ENCODE results near the gene OR52I2.

Gene OR52I2

DNA sequence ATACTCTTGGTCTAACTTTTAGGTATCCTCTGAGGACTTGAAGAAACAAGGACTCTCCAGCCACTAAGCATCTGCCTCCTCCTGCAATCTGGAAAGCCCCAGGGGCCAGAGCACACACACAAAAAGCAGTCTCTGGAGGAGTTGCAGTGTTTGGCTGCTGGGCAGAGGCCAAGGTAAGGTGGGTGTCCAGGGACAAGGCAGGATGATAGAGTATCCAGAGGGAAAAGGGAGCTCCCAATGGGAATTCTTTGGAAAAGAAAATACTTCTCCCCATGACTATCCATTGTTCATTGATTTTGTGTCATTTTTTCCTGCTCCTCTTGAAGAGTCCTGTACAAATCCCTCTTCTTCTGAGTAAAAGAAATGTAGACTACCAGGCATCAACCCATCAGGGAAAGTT is at the start of gene OR52I2:
Gene OR52I2 (plus strand): TSS at position 301 of the 400 bp plus-strand sequence.
- no peak for DNase-seq

DNA sequence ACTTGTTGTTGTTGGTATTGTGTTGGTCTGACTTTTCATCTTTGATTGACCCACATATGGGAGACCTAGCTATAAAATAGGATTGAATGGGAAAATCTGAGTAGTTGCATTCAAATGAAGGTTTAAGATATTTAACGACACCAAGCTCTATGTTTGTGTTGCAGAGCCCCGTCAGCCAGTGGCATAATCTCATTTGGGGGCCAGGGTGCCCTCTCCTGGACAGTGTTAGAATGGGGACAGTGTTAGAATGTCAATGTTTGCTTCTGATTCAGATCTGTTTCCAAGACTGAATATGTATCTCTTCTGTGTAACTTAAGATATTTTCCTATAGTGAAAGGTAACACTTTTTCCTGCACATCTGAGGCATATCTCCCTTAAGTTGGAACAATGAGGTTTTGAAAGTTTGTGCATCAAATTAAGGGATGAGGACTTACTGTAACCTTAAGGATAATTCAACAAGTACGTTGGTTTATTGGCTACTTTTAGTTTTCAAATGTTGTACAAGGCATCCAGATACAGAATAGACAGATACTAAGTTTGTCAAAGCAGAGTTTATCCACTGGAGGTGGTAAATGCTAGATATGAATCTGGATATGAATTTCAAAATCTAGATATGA is 41.8 kb upstream of the OR52I2 start:
- no peak for DNase-seq

DNA sequence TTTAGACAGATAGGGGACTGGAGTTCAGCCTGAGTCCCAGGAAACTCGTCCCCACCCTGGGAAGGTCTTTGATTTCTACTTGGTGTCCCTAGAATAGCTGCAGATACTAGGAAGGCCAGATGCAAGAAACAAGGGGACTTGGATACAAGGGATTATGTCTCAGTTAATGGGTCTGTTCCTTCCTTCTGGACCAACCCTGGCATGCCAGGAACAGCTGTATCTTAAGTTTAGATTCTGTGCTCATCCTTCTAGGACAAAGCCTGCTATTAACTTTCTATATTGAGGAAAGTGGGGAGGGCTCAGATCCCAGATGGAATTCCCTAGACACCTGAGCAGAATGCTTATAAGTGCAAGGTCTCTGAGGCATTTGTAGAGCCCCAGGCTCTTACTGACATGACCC is 40.5 kb upstream of the OR52I2 start:
- DNase-seq, result no peak

DNA sequence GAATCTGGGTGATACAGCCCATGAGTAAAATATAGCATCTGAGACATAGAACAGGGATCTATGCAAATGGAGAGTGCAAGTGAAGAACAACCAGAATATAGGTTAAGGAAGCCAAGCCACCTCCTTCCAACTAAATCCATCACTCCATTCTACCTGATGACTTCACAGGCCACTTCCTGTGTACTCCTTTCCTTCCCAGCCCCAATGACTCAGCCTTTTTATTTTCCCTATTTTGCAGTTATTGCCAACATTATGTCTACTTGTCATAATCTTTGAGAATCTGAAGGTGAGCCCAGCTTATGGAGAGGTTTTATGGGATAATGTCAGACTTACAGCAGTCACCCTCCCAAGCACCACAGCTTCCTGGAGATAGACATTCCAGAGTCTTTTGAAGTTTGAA is 38.0 kb upstream of the OR52I2 start:
- no peak for DNase-seq

DNA sequence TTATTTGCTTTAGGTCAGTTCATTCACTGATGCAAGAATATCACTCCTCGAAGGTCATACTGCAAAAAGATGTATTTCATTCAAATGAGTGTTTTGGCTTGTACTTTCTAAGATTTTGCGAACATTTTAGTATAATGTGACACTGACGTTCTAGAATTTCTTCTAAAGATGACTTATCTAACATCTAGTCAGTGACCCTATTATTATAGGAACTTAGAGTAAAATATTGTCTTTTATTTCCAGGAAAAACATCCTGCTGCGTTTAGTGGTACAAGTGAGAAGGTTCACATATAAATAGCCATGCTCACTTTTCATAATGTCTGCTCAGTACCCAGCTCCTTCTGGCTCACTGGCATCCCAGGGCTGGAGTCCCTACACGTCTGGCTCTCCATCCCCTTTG is 36.7 kb upstream of the OR52I2 start, which contains the start of gene OR52M1:
Gene OR52M1 (plus strand): TSS at position 301 of the 400 bp plus-strand sequence. CDS start 0 bp downstream, at position 301.
- DNase-seq, result no peak

DNA sequence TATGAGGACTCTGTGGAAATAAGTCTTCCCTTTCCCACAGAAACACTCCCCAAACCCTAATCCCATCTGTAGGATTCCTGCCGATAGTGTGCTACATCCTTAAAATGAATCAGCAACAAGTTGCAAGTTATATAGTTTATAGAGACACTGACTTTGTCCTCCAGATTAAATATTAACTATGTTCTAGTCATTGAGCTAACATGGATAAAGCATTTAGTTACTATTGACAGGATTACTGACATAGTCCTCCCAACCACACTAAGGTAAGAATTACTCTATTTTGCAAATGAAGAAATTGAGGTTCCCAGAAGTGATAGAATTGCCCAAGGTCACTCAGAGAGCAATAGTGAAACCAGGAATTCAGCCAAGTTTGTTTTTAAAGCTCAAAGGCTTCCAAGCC is 34.7 kb upstream of the OR52I2 start:
- no peak for DNase-seq

DNA sequence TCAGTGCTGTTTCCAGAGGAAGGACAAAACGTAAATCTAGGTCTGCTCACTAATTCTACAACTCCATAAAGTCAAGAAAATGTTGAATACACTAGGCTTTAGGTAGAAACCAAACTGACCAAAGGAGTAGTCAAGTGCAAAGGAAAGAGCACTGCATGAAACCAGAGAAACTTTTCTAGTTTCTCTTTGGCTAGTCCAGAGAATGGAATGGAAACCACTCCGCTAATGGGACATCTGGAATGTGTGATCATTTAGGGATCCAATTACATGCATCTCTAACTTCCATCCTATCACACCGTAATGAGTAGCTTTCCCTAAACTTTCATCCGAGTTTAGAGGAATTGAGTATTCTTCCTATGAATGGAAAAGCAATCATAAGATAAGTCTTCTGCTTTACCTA is 34.1 kb upstream of the OR52I2 start:
- DNase-seq, result no peak

DNA sequence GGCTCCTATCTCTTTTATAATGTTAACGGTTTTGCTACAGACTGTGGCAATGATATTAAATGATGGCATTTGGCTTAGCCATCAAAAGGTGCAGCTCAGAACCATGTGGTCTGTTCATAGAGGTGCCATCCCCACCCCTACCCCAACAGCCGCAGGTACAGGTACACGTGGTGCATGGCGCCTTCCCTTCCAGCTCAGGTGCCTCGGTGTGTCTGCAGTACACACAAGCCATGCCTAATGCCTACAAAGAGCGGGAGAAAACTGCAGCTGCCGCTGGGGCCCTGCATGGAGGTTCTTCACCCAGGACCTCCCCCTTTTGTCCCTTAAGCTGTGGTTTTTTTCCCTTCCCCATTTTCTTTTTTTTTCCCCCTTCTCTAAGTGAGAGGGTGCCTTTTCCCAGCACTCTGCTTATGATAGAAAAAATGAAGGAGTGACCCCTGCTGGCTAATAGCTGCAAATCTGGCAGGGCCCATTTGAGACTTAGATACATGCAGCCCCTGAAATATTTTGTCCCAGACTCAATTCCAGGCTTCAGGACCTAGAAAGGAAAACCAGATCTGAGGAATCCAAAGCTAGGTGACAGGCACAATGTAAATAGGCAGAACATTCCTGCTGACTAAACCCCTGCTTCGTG is 30.1 kb upstream of the OR52I2 start:
- no peak for DNase-seq

DNA sequence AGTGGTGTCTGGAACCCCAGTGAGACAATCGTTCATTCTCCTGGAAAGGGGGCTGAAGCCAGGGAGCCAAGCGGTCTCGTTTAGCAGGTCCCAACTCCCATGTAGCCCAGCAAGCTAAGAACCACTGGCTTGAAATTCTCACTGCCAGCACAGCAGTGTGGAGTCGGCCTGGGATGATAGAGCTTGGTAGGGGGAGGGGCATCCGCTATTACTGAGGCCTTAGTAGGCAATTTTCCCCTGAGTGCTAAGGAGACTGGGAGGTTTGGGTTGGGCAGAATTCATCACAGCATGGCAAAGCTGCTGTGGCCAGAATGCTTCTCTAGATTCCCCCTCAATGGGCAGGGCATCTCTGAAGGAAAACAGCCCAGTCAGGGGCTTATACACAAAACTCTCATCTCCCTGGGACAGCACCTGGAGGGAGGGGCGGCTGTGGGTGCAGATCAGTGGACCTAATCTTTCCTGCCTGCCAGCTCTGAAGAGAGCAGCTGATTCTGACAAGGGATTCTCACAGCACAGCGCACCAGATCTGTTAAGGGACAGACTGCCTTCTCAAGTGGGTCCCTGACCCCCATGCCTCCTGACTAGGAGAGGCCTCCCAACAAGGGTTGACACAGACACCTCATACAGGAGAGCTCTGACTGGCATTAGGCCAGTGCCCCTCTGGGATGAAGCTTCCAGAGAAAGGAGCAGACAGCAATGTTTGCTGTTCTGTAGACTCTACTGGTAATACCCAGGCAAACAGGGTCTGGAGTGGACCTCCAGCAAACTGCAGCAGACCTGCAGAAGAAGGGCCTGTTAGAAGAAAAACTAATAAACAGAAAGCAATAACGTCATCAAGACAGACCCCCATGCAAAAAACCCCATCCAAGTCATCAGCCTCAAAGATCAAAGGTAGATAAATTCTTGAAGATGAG is 21.8 kb upstream of the OR52I2 start:
- DNase-seq, result no peak

DNA sequence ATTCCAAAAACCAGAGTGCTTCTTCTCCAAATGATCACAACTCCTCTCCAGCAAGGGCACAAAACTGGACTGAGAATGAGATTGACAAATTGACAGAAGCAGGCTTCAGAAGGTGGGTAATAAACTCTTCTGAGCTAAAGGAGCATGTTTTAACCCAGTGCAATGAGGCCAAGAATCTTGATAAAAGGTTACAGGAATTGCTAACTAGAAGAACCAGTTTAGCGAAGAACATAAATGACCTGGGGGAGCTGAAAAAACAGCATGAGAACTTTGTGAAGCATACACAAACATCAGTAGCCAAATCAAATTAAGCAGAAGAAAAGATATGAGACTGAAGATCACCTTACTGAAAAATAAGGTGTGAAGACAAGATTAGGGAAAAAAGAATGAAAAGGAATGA is 21.1 kb upstream of the OR52I2 start:
- DNase-seq, result no peak

DNA sequence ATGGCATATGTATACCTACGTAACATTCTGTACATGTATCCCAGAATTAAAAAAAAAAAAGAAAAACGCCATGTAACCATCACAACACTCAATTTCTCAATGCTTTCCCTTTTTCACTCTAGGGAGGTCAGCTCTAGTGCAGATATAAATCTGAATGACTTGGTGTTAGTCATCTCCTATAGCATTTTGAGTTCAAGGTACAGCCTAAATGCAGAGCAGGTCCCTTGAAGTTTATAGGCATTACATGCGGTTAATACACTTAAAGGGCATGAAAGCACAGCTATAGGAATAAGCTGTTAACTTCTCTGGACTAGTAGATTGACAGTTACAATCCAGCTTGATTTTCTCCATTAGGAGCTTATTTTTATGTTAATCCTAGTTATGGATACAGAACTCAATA is 16.2 kb upstream of the OR52I2 start:
- no peak for DNase-seq

DNA sequence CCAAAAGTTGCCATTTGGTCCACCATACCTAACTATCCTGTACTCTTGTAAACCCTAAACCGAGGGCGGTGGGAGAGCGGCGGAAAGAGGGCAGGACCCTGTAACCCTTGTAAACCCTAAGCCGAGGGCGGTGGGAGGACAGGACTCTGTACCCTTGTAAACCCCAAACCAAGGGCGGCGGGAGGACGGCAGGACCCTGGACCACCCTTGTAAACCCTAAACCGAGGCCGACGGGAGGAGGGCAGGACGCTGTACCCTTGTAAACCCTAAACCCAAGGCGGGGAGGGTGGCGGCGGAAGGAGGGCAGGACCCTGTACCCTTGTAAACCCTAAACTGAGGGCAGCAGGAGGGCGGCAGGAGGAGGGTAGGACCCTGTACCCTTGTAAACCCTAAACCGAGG is 12.5 kb upstream of the OR52I2 start:
- no peak for DNase-seq

DNA sequence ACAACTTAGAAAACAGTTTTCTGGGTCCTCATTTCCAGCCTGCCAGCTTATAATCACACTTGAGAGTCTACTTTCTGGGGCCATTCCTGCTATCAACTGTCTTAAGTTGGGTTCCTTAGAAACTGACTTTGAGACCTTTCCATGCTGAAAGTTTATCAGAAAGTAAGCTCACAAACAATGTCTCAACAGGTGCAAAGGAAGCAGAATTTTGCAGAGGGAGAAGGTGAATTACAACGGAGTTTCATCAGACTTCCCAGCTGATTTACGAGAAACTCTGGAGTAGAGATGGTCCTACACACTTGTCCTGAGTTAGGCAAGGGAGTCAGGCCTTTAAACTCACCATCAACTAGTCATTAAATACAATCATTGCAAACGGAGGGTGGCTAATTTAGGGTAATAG is 4.7 kb upstream of the OR52I2 start:
- DNase-seq, result no peak

DNA sequence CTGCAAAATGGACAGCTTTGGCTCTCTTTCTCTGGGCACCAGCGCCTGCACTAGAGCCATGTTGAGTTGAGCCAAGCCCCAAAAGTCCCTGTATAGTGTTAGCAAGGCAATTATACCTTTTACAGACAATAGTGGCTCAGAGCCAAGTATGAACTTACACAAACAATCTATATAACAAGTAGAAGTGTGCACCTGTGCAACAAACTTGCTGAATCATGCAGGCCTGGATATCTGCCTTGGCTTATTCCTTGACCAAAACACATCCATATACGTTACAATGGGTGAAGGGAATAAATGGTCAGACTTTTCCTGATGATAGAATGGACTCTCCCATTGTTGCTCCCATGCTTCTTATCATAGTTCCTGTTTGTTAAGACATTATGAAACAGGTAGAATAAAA is 3.8 kb upstream of the OR52I2 start:
- no peak for DNase-seq

DNA sequence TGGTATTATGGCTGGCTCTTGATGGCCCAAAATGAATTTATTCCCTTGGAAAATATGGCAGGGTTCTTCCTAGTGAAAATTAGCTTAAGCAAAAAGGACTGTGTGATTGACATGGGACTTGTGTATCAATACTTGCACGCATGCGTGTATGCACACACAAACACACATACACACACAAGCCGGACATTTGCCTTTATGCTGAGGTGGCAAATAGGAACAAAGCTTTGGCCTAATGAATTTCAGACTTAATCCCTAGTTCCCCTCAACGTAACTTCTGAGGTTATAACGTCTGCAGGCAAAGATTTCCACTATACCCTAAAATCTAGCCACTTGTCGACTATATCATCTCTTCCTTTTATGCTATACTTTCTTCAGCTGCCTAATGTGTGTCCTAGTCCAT is 2.9 kb upstream of the OR52I2 start:
- no peak for DNase-seq

DNA sequence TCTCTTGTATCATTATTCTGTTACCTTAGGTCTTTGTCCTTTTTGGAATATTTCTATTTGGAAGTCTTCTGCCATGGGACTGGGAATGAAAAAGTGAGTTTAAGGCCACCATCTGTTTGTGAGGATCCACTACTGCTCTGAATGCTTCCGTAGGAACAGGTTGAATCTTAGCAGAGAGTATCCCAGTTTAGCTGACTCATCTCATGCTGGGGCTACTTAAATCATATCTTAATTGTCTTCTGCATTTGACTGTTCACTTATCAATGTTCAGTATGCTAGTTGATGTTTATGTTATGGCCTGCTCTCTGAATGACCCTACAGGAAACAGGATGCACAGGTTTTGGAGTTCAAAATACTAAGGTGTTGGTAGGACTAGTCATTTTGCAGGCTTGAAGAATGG is 1.4 kb upstream of the OR52I2 start:
- no peak for DNase-seq

DNA sequence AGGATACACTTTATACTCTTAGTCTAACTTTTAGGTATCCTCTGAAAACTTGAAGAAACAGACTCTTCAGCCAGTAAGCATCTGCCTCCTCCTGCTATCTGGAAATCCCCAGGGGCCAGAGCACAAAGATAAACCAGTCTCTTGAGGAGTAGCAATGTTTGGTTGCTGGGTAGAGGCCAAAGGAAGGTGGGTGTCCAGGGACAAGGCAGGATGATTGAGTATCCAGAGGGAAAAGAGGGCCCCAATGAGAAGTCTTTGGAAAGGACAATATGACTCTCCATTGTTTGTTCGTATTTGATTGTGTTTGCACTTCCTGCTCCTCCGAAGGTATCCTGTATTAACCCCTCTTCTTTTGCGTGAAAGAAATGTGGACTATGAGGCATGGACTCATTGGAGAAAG is 7.5 kb downstream of the OR52I2 start:
- no peak for DNase-seq

DNA sequence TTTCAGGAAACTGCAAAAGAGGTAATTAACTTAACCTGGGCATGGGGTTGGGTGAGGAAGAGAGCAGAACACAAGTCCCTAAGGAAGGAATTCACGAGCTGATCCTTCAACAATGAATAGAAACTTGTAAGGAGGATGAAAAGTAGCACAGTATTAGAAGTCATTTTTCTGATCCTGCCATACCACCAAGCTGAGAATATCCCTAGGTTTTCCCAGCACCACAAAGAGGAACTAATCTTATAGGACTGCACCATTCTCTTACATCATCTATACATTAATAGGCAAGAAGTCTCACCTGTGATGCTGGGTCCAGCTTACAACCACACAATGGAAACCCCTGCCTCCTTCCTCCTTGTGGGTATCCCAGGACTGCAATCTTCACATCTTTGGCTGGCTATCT is 12.2 kb downstream of the OR52I2 start, which contains the start of gene OR52I1:
Gene OR52I1 (plus strand): TSS at position 301 of the 400 bp plus-strand sequence. CDS start 0 bp downstream, at position 301.
- no peak for DNase-seq

DNA sequence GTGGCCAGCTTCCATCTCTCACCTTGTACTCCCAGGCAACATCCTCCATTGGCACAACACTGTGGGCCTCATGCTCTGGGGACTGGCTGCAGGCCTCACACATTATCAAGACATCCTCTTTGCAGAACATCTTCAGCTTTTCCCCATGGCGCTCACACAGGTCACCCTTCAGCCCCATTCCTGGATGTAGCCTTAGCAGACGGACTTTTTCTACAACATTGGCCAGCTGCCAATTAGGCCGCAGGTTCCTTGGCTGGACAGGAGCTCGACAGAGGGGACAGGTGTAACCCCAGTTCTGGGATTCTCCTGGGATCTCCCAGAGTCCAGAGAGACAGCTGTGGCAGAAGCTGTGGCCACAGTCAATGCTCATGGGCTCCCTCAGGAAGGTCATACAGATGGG is 23.5 kb downstream of the OR52I2 start:
- no peak for DNase-seq

DNA sequence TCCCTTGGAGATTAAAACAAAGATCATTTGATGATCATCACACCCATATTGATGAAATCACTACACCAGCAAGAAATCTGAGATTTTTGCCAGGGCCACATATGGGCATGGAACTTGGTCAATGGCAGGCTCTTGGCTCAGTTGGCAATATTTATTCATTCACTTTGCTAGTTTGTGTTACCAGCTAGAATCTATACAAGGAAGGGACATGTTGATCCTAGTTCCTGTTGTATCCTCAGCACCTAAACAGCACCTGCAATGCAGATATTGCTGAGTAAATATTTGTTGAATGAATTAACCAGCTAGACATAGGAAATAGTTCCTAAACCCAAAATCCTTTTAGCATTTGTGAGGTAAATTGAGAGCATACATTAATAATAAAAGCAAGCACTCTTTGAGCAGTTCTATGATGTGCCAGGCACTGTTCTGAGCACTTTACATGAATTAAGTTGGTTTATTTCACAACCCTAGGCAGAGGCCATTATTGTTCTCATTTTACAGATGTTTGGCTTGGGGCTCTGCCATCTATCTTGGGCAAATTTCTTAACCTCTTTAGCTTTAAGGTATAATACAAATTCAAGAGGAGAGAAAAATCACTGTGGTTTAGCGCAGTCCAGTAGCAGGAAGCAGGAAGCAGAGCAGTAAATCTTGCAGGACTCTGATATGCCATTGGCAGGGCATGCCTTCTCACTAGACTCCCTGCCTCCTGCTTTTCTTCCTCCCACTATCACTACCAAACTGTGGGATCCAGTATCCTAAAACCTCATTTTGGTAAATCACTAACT is 24.9 kb downstream of the OR52I2 start:
- DNase-seq, result no peak

DNA sequence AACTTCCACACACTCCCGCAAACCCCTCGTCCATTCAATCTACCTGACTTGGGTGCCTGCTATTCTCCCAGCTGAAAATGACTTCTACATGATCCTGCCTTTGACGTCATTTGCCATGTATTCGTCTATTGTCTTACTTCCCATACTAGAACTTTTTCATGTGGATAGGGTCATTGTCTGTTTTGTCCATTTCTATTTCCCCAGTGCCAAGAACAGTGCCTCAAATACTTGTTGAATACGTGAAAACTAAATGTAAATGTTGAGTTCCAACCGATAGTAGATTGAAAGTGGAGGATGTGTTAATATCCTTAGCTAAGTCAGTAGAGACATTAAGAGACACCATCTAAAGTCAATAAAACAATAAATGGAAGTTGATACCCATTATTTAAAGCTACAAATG is 25.6 kb downstream of the OR52I2 start:
- no peak for DNase-seq

DNA sequence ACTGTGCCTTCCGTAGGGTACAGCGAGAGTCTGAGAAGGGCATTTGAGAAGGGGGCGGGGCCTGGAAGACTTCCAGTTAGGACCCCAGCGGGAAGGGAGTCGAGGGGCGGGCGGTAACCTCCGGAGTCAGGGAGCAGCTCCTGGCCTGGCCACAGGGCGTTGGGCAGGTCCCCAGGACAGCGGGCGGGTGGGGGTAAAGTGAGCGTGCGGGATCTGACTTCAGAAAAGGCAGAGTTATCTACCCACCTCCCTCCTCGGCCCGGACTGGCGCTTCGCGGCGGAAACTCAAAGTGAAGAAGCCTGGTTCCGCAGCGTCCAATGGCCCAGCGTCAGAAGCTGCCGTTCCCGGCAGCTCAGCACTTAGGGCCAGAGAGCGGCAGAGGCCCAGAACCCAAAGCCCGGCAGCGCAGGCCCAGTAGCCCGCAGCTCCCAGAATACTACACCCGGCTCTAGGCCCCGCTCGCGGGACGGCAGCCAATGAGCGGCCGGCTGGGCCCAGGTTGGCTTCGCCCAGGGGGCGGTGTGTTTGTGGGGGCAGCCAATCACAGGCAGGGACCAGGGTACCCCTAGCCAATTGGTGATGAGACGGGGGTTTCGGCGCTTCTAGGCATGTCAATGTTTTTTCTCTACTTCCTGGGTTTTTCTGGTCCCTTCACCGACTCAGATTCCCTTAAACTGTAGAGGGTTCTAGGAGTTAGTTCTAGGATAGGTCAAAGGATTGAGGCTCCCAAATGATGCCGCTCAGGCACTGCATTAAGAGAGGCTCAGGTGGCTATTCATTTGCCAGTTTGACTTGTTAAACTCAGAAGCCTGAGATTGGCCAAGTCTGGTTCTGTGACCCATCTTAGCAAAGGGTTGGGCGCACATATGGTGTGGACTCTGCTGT is 26.5 kb downstream of the OR52I2 start, which contains the start of gene TRIM68:
Gene TRIM68 (minus strand): TSS at position 451 of the 886 bp plus-strand sequence. CDS start 2,727 bp downstream, outside the sequence.
- DNase-seq, result peak in 1 of 2 experiments; percentile 45

Measured in NCI-H187 (cell line).